ENCODE data around the gene PTPN4.

PTPN4 gene, protein sequence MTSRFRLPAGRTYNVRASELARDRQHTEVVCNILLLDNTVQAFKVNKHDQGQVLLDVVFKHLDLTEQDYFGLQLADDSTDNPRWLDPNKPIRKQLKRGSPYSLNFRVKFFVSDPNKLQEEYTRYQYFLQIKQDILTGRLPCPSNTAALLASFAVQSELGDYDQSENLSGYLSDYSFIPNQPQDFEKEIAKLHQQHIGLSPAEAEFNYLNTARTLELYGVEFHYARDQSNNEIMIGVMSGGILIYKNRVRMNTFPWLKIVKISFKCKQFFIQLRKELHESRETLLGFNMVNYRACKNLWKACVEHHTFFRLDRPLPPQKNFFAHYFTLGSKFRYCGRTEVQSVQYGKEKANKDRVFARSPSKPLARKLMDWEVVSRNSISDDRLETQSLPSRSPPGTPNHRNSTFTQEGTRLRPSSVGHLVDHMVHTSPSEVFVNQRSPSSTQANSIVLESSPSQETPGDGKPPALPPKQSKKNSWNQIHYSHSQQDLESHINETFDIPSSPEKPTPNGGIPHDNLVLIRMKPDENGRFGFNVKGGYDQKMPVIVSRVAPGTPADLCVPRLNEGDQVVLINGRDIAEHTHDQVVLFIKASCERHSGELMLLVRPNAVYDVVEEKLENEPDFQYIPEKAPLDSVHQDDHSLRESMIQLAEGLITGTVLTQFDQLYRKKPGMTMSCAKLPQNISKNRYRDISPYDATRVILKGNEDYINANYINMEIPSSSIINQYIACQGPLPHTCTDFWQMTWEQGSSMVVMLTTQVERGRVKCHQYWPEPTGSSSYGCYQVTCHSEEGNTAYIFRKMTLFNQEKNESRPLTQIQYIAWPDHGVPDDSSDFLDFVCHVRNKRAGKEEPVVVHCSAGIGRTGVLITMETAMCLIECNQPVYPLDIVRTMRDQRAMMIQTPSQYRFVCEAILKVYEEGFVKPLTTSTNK

DNA sequence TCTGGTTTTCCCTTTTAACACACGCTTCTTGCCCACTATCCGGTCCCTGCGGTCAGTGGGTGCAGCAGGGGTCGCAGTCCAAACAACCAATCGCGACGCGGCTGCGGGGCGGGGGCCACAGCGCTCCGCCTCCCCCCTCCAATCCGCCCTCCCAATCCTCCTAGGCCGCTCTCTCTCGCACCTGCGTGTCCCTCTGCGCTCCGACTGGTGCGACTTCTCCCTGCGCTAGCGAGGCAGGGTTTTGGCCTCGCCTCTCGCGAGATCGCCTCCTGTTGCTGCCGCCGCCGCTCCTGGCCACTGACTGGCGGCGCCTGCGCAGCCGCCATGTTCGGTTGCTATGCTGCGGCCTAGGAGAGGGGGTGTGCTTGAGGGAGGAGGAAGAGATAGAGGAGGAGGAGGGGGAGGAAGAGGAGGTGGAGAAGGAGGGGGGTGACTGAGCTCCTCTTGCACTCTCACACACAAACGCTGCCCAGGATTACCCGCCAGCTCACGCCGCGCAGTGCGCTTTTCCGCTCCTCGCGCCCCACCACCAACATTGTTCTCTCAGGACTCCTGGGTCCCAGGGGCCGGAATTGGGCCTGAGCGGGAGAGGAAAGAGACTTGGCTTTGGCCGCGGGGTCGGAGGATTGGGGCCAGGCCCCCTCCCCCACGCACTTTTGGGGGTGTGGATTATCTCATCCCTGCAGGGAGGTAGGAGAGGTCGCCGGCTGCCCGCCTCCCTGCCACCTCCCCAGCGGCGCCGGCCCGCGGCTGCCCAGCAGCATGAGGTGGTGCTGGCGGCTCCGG is at the start of gene PTPN4:
Gene PTPN4 (plus strand): TSS at position 472 of the 786 bp plus-strand sequence. CDS start 49,932 bp downstream, outside the sequence.
- DNase-seq (ENCODE audit: low read depth in 1 of 2, low spot score in 1 of 2), result peak; percentile 87 to 91

- DNase-seq (ENCODE audit: low read depth in 1 of 2, low spot score in 1 of 2), result no peak
Measured at GRCh38 chr2:119710281-119710680, 49.4 kb upstream of the PTPN4 start.

- DNase-seq (ENCODE audit: low read depth in 1 of 2, low spot score in 1 of 2), result no peak
Measured at GRCh38 chr2:119711352-119711751, 48.4 kb upstream of the PTPN4 start.

DNA sequence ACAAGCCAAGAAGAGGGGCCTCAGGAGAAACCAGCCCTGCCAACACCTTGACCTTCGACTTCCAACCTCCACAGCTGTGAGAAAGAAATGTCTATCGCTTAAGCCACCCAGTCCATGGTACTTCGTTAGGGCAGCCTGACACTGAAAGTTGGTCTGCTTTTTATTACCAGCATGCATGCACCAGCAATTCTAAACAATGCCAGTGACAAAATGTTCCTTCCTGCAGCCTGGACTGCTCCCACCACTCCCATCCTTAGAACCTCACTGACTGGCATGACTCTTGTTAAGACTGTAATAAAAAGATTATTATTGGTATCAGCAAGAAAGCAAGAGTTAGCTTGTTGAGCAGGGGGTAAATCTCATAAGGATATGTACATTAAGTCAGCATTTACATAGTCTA is 47.2 kb upstream of the PTPN4 start:
- no peak for DNase-seq (ENCODE audit: low read depth in 1 of 2, low spot score in 1 of 2)

- DNase-seq (ENCODE audit: low read depth in 1 of 2, low spot score in 1 of 2), result no peak
Measured at GRCh38 chr2:119713819-119714490, 45.8 kb upstream of the PTPN4 start.

DNA sequence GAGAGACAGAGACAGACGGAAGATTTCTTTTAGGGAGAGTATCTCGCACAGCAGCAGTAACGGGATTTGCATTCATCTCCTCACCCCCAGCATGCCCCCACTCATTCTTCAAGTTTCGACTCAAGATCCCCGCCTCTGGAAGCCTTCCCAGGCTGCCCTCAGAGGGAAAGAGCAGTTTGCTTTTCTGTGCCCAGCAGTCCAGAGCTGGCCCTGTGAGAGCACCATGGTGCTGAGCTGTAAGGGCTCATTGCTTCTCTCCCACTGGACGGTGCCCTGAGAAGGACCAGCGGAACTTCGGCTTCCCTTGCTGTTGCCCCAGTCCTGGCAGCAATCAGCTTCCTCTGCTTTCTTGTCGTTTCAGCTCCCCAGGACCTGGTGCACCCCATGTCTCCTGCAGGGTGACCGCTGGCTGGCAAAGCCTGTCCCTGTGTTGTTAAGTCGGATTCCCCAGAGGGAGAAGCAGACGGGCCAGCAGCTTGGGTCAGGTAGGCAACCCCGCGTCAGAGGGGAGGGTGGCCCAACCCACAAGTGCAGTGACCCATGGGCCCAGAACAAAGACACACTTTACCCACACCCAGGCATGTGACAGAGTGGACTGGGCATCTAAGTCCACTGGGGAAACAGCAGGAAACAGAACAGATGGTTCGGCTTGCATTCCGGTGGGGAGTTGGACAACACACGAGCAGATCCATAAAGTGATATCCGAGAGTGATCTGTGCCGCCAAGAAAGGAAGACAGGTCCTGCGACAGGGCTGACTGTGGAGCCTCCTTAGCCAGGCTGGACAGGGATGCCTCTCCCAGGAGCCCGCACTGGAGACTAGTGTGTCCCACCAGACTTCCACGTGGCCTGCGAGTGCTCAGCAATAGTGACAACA is 44.1 kb upstream of the PTPN4 start:
- no peak for DNase-seq (ENCODE audit: low read depth in 1 of 2, low spot score in 1 of 2)

DNA sequence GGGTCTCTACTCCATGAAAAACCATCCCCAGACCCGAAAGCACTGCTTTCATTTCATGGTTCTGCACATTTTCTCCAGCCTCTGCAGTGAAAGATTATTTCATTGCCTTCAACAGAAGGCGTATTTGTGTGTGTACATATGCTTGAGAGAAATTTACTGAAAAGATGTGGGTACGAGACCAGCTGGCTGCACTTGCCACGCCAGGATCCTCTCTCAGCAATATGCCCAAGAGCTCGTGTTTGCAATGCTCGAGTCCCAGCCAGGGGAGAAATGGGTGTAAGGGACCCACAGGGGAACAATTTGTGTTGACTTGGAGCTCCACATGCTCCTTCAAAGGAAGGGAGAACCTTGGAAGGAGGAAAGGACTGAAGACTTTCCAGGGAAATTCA is 43.4 kb upstream of the PTPN4 start:
- DNase-seq (ENCODE audit: low read depth in 1 of 2, low spot score in 1 of 2), result no peak

GRCh38 chr2:119718501-119719260 is 41.0 kb upstream of the PTPN4 start:
- DNase-seq (ENCODE audit: low read depth in 1 of 2, low spot score in 1 of 2), result no peak

- DNase-seq (ENCODE audit: low read depth in 1 of 2, low spot score in 1 of 2), result no peak
Measured at GRCh38 chr2:119719261-119719627, 40.5 kb upstream of the PTPN4 start.

- no peak for DNase-seq (ENCODE audit: low read depth in 1 of 2, low spot score in 1 of 2)
Measured at GRCh38 chr2:119721043-119721442, 38.7 kb upstream of the PTPN4 start.

- no peak for DNase-seq (ENCODE audit: low read depth in 1 of 2, low spot score in 1 of 2)
Measured at GRCh38 chr2:119721462-119721861, 38.3 kb upstream of the PTPN4 start.

- DNase-seq (ENCODE audit: low read depth in 1 of 2, low spot score in 1 of 2), result no peak
Measured at GRCh38 chr2:119721904-119722303, 37.8 kb upstream of the PTPN4 start.

- DNase-seq (ENCODE audit: low read depth in 1 of 2, low spot score in 1 of 2), result no peak
Measured at GRCh38 chr2:119723186-119723585, 36.5 kb upstream of the PTPN4 start.

- no peak for DNase-seq (ENCODE audit: low read depth in 1 of 2, low spot score in 1 of 2)
Measured at GRCh38 chr2:119723784-119724467, 35.8 kb upstream of the PTPN4 start.

DNA sequence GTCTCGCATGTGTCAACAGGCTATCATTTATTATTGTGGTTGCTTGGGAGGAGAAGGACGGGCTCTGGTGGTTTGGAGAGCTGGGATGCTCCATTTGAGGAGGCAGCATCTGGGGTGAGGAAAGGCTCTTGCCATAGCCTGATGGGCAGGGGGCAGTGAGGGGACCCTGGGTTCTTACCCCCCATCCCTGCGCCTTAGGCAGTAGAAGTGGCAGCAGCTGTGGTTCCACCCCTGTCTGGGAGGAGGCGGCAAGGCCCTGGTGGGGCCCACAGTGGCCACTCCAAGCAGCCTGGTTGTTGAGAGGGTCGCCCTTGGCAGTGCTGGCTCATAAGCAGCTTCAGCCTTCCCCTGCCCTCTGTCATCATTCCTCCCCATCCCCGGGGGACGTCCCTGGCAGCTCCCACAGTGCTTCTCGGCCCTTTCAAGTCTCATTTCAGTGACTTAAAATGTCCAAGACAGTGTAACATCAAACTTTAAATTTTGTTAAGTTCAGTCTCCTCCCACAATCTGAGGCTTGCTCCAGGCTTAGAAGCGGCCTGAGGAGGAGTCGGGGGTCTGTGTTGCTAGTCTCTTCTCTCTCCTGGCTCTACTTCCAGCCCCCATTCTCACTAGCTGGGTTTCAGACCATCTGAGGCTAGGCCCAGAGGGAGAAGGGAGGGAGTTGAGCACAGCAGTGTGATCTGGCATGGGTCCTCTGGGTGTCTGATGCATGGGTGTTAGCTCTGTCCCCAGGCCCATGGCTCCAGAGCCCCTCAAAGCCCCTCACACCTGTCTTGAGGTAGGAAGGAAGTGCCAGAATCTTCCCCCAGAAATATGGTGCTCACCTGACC is 34.9 kb upstream of the PTPN4 start:
- DNase-seq (ENCODE audit: low read depth in 1 of 2, low spot score in 1 of 2), result no peak

GRCh38 chr2:119727493-119727892 is 32.2 kb upstream of the PTPN4 start:
- DNase-seq (ENCODE audit: low read depth in 1 of 2, low spot score in 1 of 2), result no peak

DNA sequence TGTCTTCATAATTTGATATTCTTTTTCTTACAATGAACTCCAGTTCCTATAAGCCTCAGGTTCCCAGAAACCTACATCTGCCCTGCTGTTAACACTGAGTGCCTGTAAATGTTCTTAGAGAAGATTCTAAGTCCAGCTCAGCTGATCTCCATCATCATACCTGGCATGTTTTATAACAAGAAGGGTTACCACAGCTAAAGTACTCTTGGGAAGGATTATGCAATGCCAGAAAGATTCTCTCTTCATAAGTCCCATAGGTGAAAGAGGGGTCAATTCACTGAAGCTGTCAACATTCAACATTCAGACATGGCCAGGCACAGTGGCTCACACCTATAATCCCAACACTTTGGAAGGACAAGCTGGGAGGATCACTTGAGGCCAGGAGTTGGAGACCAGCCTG is 31.3 kb upstream of the PTPN4 start:
- no peak for DNase-seq (ENCODE audit: low read depth in 1 of 2, low spot score in 1 of 2)

Measured in stimulated activated CD4-positive, alpha-beta T cell treated with anti-CD3 and anti-CD28 coated beads, Interleukin-15, amount 100 ng/mL, for 1 hour (primary cell).